Cardiac muscle cell (in vitro differentiated cells and primary cell): ENCODE measurements around the gene LAMA3. TPM values are rescaled to one million over a fixed set of nuclear protein-coding genes. Genes with fewer than 3 reads are reported as not detected.
A peak's percentile ranks its signal among the peaks of the same experiment; 100 is the strongest.

ENCODE experiments used
- DNase-seq, 2 donors: peaks; one replicate each; pipeline versions ENCODE4 v3.0.0 to v3.0.0-alpha.2; 2010 to 2017; ENCODE audit warnings: low read depth in 1 of 2, low spot score in 1 of 2
- H3K27ac ChIP-seq: fragments of 200-600 bp; sonication (generic); 2 replicates; pipeline ENCODE4 v1.5.1; 2016
- H3K27me3 ChIP-seq: fragments of 200-600 bp; sonication (generic); 2 replicates; pipeline ENCODE4 v1.6.0; 2016; ENCODE audit warnings: control low read depth
- H3K36me3 ChIP-seq: fragments of 200-600 bp; sonication (generic); 2 replicates; pipeline ENCODE4 v1.5.1; 2016; ENCODE audit warnings: control low read depth
- H3K4me1 ChIP-seq: fragments of 200-600 bp; sonication (generic); 2 replicates; pipeline ENCODE4 v1.8.1; 2017; ENCODE audit warnings: low read depth, mild to moderate bottlenecking, mixed run types
- H3K4me3 ChIP-seq: fragments of 200-600 bp; sonication (generic); 2 replicates; pipeline ENCODE4 v1.5.1; 2016; ENCODE audit warnings: mild to moderate bottlenecking
- H3K9me3 ChIP-seq: fragments of 200-600 bp; sonication (generic); 2 replicates; pipeline ENCODE4 v1.5.1; 2017; ENCODE audit warnings: low read depth, mild to moderate bottlenecking, control low read depth
- CTCF ChIP-seq: IDR thresholded peaks from 2 replicates; pipeline ENCODE4 v1.5.1; 2012; ENCODE audit warnings: low read depth, mild to moderate bottlenecking, low read length
- polyA plus RNA-seq: library from polyadenylated mRNA; unstranded; fragments of >200 nt; fragmentation: Nextera tagmentation; extraction: Ambion mirVana; gene quantifications from 2 replicates; pipeline ENCODE4 v1.2.1, GENCODE V29; 2016
- total RNA-seq: library from RNA; depleted of rRNA; stranded (reverse); fragments of >200 nt; gene quantifications from 2 replicates; pipeline ENCODE4 v1.2.3, GENCODE V29; 2016

The LAMA3 gene
- total and polyA plus RNA-seq, 2 experiments from 2014 or later: 0.18 TPM; not detected in 1

GRCh38 chr18:23690505-23691068, 1.3 kb downstream of the LAMA3 start:
- no peak for TF ChIP-seq CTCF
- DNase-seq: no peak
- Histone ChIP-seq H3K27me3 (peaks cover 58% of the 10 kb centered on the region), H3K27ac (no peak overlapping the region), H3K4me1 (no peaks in the 10 kb centered on the region), H3K9me3 (no peaks in the 10 kb centered on the region), H3K36me3 (no peaks in the 10 kb centered on the region), H3K4me3 (no peak overlapping the region)

GRCh38 chr18:23693846-23694245, 4.6 kb downstream of the LAMA3 start:
- no peaks in the 10 kb centered on the region for H3K36me3 ChIP-seq
- no peak for TF ChIP-seq CTCF
- no peaks in the 10 kb centered on the region for H3K9me3 ChIP-seq
- H3K27ac ChIP-seq: no peak overlapping the region
- H3K27me3 ChIP-seq: peaks cover 30% of the 10 kb centered on the region
- H3K4me1 ChIP-seq: no peaks in the 10 kb centered on the region
- no peak overlapping the region for H3K4me3 ChIP-seq
- DNase-seq: peak in 1 of 2 donors; percentile 43

- H3K4me3 ChIP-seq: no peak overlapping the region
- H3K27me3 ChIP-seq: peaks cover 20% of the 10 kb centered on the region
- TF ChIP-seq CTCF: no peak
- no peaks in the 10 kb centered on the region for H3K4me1 ChIP-seq
- no peak overlapping the region for H3K27ac ChIP-seq
- H3K9me3 ChIP-seq: no peaks in the 10 kb centered on the region
- no peaks in the 10 kb centered on the region for H3K36me3 ChIP-seq
- DNase-seq: no peak
Measured at GRCh38 chr18:23694637-23695430, 5.6 kb downstream of the LAMA3 start.

- Histone ChIP-seq H3K9me3 (no peaks in the 10 kb centered on the region), H3K4me3 (no peak overlapping the region), H3K36me3 (no peaks in the 10 kb centered on the region), H3K27me3 (no peaks in the 10 kb centered on the region), H3K27ac (no peak overlapping the region), H3K4me1 (no peaks in the 10 kb centered on the region)
- DNase-seq: no peak
- no peak for TF ChIP-seq CTCF
Measured at GRCh38 chr18:23701017-23701416, 11.8 kb downstream of the LAMA3 start.

- no peaks in the 10 kb centered on the region for H3K4me1 ChIP-seq
- no peaks in the 10 kb centered on the region for H3K27me3 ChIP-seq
- no peak overlapping the region for H3K27ac ChIP-seq
- H3K36me3 ChIP-seq: no peaks in the 10 kb centered on the region
- no peak for TF ChIP-seq CTCF
- no peaks in the 10 kb centered on the region for H3K9me3 ChIP-seq
- DNase-seq: no peak
- no peak overlapping the region for H3K4me3 ChIP-seq
Measured at GRCh38 chr18:23701544-23702064, 12.4 kb downstream of the LAMA3 start.
